WTC11 (cell line): ENCODE measurements around the gene TCP1.

Experiments
- E2F5 ChIP-seq: sonication (generic); formaldehyde crosslinking; IDR thresholded peaks from 2 replicates; pipeline ENCODE4 v1.8.1; 2022; ENCODE audit warnings: mild to moderate bottlenecking, moderate library complexity, missing genetic modification reagents
- ELF4 ChIP-seq: sonication (generic); formaldehyde crosslinking; IDR thresholded peaks from 2 replicates; pipeline ENCODE4 v1.8.1; 2022; ENCODE audit warnings: low read depth, mild to moderate bottlenecking, moderate library complexity, missing genetic modification reagents
- FOXK1 ChIP-seq: sonication (generic); formaldehyde crosslinking; IDR thresholded peaks from 2 replicates; pipeline ENCODE4 v1.8.0; 2022; ENCODE audit warnings: mild to moderate bottlenecking, moderate library complexity, missing genetic modification reagents
- GABPB1 ChIP-seq: sonication (generic); formaldehyde crosslinking; IDR thresholded peaks from 2 replicates; pipeline ENCODE4 v1.8.1; 2023; ENCODE audit warnings: mild to moderate bottlenecking, missing genetic modification reagents
- HMGXB4 ChIP-seq: sonication (generic); formaldehyde crosslinking; IDR thresholded peaks from 2 replicates; pipeline ENCODE4 v1.8.1; 2023; ENCODE audit warnings: mild to moderate bottlenecking, moderate library complexity, missing genetic modification reagents
- ZNF263 ChIP-seq: sonication (generic); formaldehyde crosslinking; IDR thresholded peaks from 2 replicates; pipeline ENCODE4 v1.8.1; 2022; ENCODE audit warnings: low read depth, mild to moderate bottlenecking, moderate library complexity, missing genetic modification reagents
- ZNF425 ChIP-seq: fragments of 250-450 bp; sonication (Bioruptor Pico); conservative IDR thresholded peaks from 2 replicates; pipeline ENCODE4 v1.9.0; 2021; ENCODE audit warnings: mild to moderate bottlenecking
- ZNF512 ChIP-seq: sonication (generic); formaldehyde crosslinking; IDR thresholded peaks from 2 replicates; pipeline ENCODE4 v1.8.1; 2022; ENCODE audit warnings: missing genetic modification reagents, borderline replicate concordance
- TF ChIP-seq, protein P1 (sequence below): fragments of 200-600 bp; IDR thresholded peaks from 2 replicates; pipeline ENCODE4 v1.8.0; 2022; ENCODE audit warnings: antibody characterized with exemption
- TF ChIP-seq, protein P2 (sequence below): sonication (generic); formaldehyde crosslinking; IDR thresholded peaks from 2 replicates; pipeline ENCODE4 v1.8.1; 2023; ENCODE audit warnings: mild to moderate bottlenecking, missing genetic modification reagents

GRCh38 chr6:159805440-159806020, 16.1 kb upstream of the TCP1 start:
- no peak for TF ChIP-seq GABPB1 (CRISPR knock-in tag)
- no peak for TF ChIP-seq ZNF425 (CRISPR knock-in tag)
- TF ChIP-seq, protein P1, sequence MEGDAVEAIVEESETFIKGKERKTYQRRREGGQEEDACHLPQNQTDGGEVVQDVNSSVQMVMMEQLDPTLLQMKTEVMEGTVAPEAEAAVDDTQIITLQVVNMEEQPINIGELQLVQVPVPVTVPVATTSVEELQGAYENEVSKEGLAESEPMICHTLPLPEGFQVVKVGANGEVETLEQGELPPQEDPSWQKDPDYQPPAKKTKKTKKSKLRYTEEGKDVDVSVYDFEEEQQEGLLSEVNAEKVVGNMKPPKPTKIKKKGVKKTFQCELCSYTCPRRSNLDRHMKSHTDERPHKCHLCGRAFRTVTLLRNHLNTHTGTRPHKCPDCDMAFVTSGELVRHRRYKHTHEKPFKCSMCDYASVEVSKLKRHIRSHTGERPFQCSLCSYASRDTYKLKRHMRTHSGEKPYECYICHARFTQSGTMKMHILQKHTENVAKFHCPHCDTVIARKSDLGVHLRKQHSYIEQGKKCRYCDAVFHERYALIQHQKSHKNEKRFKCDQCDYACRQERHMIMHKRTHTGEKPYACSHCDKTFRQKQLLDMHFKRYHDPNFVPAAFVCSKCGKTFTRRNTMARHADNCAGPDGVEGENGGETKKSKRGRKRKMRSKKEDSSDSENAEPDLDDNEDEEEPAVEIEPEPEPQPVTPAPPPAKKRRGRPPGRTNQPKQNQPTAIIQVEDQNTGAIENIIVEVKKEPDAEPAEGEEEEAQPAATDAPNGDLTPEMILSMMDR, result no peak
- no peak for TF ChIP-seq E2F5 (CRISPR knock-in tag)
- no peak for TF ChIP-seq ZNF512 (CRISPR knock-in tag)
- TF ChIP-seq ZNF263 (CRISPR knock-in tag), result no peak
- TF ChIP-seq FOXK1 (CRISPR knock-in tag), result no peak
- TF ChIP-seq HMGXB4 (CRISPR knock-in tag), result no peak
- TF ChIP-seq ELF4 (CRISPR knock-in tag), result no peak
- TF ChIP-seq, protein P2, sequence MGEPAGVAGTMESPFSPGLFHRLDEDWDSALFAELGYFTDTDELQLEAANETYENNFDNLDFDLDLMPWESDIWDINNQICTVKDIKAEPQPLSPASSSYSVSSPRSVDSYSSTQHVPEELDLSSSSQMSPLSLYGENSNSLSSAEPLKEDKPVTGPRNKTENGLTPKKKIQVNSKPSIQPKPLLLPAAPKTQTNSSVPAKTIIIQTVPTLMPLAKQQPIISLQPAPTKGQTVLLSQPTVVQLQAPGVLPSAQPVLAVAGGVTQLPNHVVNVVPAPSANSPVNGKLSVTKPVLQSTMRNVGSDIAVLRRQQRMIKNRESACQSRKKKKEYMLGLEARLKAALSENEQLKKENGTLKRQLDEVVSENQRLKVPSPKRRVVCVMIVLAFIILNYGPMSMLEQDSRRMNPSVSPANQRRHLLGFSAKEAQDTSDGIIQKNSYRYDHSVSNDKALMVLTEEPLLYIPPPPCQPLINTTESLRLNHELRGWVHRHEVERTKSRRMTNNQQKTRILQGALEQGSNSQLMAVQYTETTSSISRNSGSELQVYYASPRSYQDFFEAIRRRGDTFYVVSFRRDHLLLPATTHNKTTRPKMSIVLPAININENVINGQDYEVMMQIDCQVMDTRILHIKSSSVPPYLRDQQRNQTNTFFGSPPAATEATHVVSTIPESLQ (CRISPR knock-in tag), result no peak
